H1 (cell line): Measurements from ENCODE around the gene GCH1.

ENCODE experiments used
- CEBPB ChIP-seq: IDR thresholded peaks from 2 replicates; pipeline ENCODE4 v1.6.1; 2012; ENCODE audit warnings: low read depth, low read length
- CHD1 ChIP-seq: IDR thresholded peaks from 2 replicates; pipeline ENCODE4 v1.6.1; 2012; ENCODE audit warnings: low read depth, low read length, improper control_type of control experiment
- E2F6 ChIP-seq: IDR thresholded peaks from 2 replicates; pipeline ENCODE4 v1.6.1; 2012; ENCODE audit warnings: inconsistent platforms
- EZH2 ChIP-seq: fragments of 200-600 bp; sonication (generic); IDR thresholded peaks from 2 replicates; pipeline ENCODE4 v1.7.1; 2012; ENCODE audit warnings: low read depth, mild to moderate bottlenecking, moderate library complexity, low read length, inconsistent platforms; ENCODE audit not compliant: severe bottlenecking
- GABPA ChIP-seq: IDR thresholded peaks from 2 replicates; pipeline ENCODE4 v1.6.1; 2011; ENCODE audit warnings: mild to moderate bottlenecking, low read length, moderate library complexity, borderline replicate concordance; ENCODE audit not compliant: insufficient read depth
- PHF8 ChIP-seq: fragments of 200-600 bp; sonication (generic); conservative IDR thresholded peaks from 2 replicates; pipeline ENCODE4 v1.7.1; 2012; ENCODE audit warnings: low read depth, mild to moderate bottlenecking, inconsistent platforms, low read length, moderate library complexity
- TEAD4 ChIP-seq: IDR thresholded peaks from 2 replicates; pipeline ENCODE4 v1.6.1; 2012; ENCODE audit warnings: low read depth, low read length, inconsistent platforms, mixed read lengths
- TF ChIP-seq, protein P1 (sequence below), 3 experiments: IDR thresholded peaks; 1 replicate in 2 of 3; 2 replicates in 1 of 3; pipeline versions ENCODE4 v1.5.1 to v1.6.1; 2011; ENCODE audit warnings: low read length in 3 of 3, mild to moderate bottlenecking in 3 of 3, inconsistent platforms in 2 of 3, low read depth in 1 of 3, moderate library complexity in 1 of 3; ENCODE audit not compliant: insufficient read depth in 1 of 3; ENCODE audit errors: control extremely low read depth in 1 of 3

DNA sequence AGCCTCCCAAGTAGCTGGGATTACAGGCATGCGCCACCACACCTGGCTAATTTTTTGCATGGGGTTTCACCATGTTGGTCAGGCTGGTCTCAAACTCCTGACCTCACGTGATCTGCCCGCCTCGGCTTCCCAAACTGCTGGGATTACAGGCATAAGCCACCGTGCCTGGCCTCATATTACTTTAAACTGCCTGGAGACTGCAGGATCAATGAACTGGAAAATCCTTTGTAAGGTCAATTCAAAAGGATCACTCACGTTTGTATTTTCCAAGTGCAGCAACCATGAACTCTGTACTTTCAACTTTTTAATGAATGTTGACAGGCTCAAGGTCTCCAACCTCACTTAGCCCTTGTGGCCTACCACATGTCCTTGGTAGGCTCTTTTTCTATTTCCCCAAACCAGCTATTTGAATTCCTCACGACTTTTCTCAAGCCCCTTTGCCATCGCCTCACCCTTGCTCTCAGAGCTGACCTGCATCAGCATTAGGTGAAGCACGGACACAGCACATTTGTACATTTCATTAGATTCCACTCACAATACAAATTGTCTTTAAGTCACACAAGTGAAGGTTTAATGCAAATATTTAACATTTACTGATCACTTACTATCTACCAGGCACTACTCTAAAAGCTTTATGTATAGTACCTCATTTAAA lies 42.2 kb upstream of the GCH1 start:
- no peak for TF ChIP-seq PHF8
- no peak for TF ChIP-seq EZH2
- TF ChIP-seq GABPA: no peak
- TF ChIP-seq CEBPB: no peak
- TF ChIP-seq CHD1: no peak
- TF ChIP-seq, protein P1, sequence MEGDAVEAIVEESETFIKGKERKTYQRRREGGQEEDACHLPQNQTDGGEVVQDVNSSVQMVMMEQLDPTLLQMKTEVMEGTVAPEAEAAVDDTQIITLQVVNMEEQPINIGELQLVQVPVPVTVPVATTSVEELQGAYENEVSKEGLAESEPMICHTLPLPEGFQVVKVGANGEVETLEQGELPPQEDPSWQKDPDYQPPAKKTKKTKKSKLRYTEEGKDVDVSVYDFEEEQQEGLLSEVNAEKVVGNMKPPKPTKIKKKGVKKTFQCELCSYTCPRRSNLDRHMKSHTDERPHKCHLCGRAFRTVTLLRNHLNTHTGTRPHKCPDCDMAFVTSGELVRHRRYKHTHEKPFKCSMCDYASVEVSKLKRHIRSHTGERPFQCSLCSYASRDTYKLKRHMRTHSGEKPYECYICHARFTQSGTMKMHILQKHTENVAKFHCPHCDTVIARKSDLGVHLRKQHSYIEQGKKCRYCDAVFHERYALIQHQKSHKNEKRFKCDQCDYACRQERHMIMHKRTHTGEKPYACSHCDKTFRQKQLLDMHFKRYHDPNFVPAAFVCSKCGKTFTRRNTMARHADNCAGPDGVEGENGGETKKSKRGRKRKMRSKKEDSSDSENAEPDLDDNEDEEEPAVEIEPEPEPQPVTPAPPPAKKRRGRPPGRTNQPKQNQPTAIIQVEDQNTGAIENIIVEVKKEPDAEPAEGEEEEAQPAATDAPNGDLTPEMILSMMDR (IDR thresholded peaks at IDR 0.05; ENCODE audit: control extremely low read depth in 1 of 3, insufficient read depth in 1 of 3, low read depth in 1 of 3, low read length in 3 of 3): no peak
- TF ChIP-seq E2F6: no peak
- TF ChIP-seq TEAD4: no peak
